ENCODE results near the gene TUBD1. TPM values are rescaled to one million over a fixed set of nuclear protein-coding genes. Genes with fewer than 3 reads are reported as not detected.

The TUBD1 gene
- total and polyA plus RNA-seq, 4 donors: 11.0 to 16.1 (median 12.4) TPM

DNA sequence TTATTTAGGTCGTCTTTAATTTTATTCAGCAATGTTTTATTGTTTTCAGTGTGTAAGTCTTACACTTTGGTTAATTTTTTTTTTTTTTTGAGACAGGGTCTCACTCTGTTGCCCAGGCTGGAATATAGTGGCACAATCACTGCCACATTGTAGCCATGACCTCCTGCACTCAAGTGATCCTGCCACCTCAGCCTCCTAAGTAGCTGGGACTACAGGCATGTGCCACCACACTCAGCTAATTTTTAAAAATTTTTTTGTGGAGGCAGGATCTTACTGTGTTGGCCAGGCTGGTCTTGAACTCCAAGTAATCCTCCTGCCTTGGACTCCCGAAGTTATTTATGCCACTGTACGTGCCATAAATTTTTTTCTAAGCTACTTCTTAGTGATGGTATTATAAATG lies 14.7 kb upstream of the TUBD1 start:
- no peaks in the 10 kb centered on the region for H3K27me3 ChIP-seq (ENCODE audit: control insufficient read depth, insufficient read depth, low read length)
- H3K4me3 ChIP-seq (ENCODE audit: low read depth, low read length): no peak overlapping the region
- H3K27ac ChIP-seq (ENCODE audit: low read depth, low read length): no peak overlapping the region
- H3K9me3 ChIP-seq (ENCODE audit: control insufficient read depth, insufficient read depth, low read length): no peaks in the 10 kb centered on the region
- peaks cover 8% of the 10 kb centered on the region for H3K36me3 ChIP-seq (ENCODE audit: control insufficient read depth, insufficient read depth, low read length)
- H3K4me1 ChIP-seq (ENCODE audit: control insufficient read depth, insufficient read depth, low read length): no peaks in the 10 kb centered on the region
- WGBS (ENCODE audit: insufficient coverage): no CpG with 5 or more reads among the region's 3 CpGs
- DNase-seq (ENCODE audit: low read depth in 4 of 6, low spot score in 6 of 6): no peak

GRCh38 chr17:59903455-59903854 lies 10.7 kb upstream of the TUBD1 start:
- no peak for DNase-seq (ENCODE audit: low read depth in 4 of 6, low spot score in 6 of 6)
- no peaks in the 10 kb centered on the region for H3K4me1 ChIP-seq (ENCODE audit: control insufficient read depth, insufficient read depth, low read length)
- WGBS (ENCODE audit: insufficient coverage): no CpG with 5 or more reads among the region's 2 CpGs

DNA sequence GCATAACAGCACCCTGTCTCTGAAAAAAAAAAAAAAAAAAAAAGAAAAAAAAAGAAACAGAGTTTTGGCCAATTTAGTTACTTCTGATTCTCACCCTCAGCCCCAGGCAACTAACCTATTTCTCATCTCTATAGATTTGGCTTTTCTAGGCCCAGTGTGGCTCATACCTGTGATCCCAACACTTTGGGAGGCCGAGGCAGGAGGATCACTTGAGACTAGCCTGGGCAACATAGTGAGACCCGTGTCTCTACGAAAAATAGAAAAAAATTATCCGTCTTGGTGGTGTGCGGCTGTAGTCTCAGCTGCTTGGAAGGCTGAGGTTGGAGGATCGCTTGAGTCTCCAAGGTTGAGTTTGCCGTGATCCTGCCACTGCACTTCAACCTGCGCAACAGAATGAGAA lies 8.9 kb upstream of the TUBD1 start:
- Histone ChIP-seq H3K9me3 (ENCODE audit: control insufficient read depth, insufficient read depth, low read length) (no peaks in the 10 kb centered on the region), H3K36me3 (ENCODE audit: control insufficient read depth, insufficient read depth, low read length) (peaks cover 6% of the 10 kb centered on the region), H3K4me3 (ENCODE audit: low read depth, low read length) (no peak overlapping the region), H3K27me3 (ENCODE audit: control insufficient read depth, insufficient read depth, low read length) (no peaks in the 10 kb centered on the region), H3K27ac (ENCODE audit: low read depth, low read length) (no peak overlapping the region), H3K4me1 (ENCODE audit: control insufficient read depth, insufficient read depth, low read length) (no peaks in the 10 kb centered on the region)
- 96% methylated on average over 5 of the region's 8 CpGs for WGBS (ENCODE audit: insufficient coverage)
- DNase-seq (ENCODE audit: low read depth in 4 of 6, low spot score in 6 of 6): no peak

More at GRCh38 chr17:59903455-59903854, 10.7 kb upstream of the TUBD1 start:
- H3K4me3 ChIP-seq (ENCODE audit: low read depth, low read length): no peak overlapping the region
- no peaks in the 10 kb centered on the region for H3K27me3 ChIP-seq (ENCODE audit: control insufficient read depth, insufficient read depth, low read length)
- no peak overlapping the region for H3K27ac ChIP-seq (ENCODE audit: low read depth, low read length)
- no peaks in the 10 kb centered on the region for H3K9me3 ChIP-seq (ENCODE audit: control insufficient read depth, insufficient read depth, low read length)
- H3K36me3 ChIP-seq (ENCODE audit: control insufficient read depth, insufficient read depth, low read length): peaks cover 6% of the 10 kb centered on the region

DNA sequence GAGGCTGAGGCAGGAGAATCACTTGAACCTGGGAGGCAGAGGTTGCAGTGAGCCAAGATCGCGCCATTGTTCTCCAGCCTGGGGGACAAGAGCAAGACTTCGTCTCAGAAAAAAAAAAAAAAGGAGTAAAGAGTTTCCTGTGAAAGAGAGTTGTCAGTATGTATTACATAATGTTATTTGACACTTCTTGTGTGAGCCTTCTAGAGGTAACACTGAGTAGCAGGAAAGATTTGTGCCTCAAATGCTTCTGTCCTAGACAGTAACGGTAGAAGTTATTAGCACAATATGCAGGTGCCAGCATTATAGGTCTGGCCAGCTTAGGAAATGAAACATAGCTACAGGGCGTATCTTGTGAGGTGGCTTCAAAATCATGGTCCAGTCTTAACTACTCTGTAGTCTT lies 6.4 kb upstream of the TUBD1 start:
- Histone ChIP-seq H3K27me3 (ENCODE audit: control insufficient read depth, insufficient read depth, low read length) (no peaks in the 10 kb centered on the region), H3K4me1 (ENCODE audit: control insufficient read depth, insufficient read depth, low read length) (peaks cover 6% of the 10 kb centered on the region), H3K36me3 (ENCODE audit: control insufficient read depth, insufficient read depth, low read length) (peaks cover 9% of the 10 kb centered on the region), H3K4me3 (ENCODE audit: low read depth, low read length) (no peak overlapping the region), H3K27ac (ENCODE audit: low read depth, low read length) (no peak overlapping the region), H3K9me3 (ENCODE audit: control insufficient read depth, insufficient read depth, low read length) (no peaks in the 10 kb centered on the region)
- WGBS (ENCODE audit: insufficient coverage): 79% methylated on average over 3 of the region's 5 CpGs
- peak in 1 of 6 donors; percentile 4 for DNase-seq (ENCODE audit: low read depth in 4 of 6, low spot score in 6 of 6)

GRCh38 chr17:59897090-59897489 lies 4.3 kb upstream of the TUBD1 start:
- Histone ChIP-seq H3K4me3 (ENCODE audit: low read depth, low read length) (no peak overlapping the region), H3K27ac (ENCODE audit: low read depth, low read length) (no peak overlapping the region), H3K27me3 (ENCODE audit: control insufficient read depth, insufficient read depth, low read length) (no peaks in the 10 kb centered on the region), H3K9me3 (ENCODE audit: control insufficient read depth, insufficient read depth, low read length) (no peaks in the 10 kb centered on the region), H3K36me3 (ENCODE audit: control insufficient read depth, insufficient read depth, low read length) (peaks cover 6% of the 10 kb centered on the region), H3K4me1 (ENCODE audit: control insufficient read depth, insufficient read depth, low read length) (peaks cover 8% of the 10 kb centered on the region)
- no peak for DNase-seq (ENCODE audit: low read depth in 4 of 6, low spot score in 6 of 6)
- WGBS (ENCODE audit: insufficient coverage): no CpG with 5 or more reads among the region's 4 CpGs

- peaks cover 7% of the 10 kb centered on the region for H3K36me3 ChIP-seq (ENCODE audit: control insufficient read depth, insufficient read depth, low read length)
- no peak for DNase-seq (ENCODE audit: low read depth in 4 of 6, low spot score in 6 of 6)
- H3K4me3 ChIP-seq (ENCODE audit: low read depth, low read length): peak overlapping the region; percentile 72
- peak overlapping the region; percentile 76 for H3K27ac ChIP-seq (ENCODE audit: low read depth, low read length)
- 0% methylated on average over 5 of the region's 11 CpGs for WGBS (ENCODE audit: insufficient coverage)
- no peaks in the 10 kb centered on the region for H3K27me3 ChIP-seq (ENCODE audit: control insufficient read depth, insufficient read depth, low read length)
- peaks cover 13% of the 10 kb centered on the region for H3K4me1 ChIP-seq (ENCODE audit: control insufficient read depth, insufficient read depth, low read length)
- no peaks in the 10 kb centered on the region for H3K9me3 ChIP-seq (ENCODE audit: control insufficient read depth, insufficient read depth, low read length)
These were observed 945 bp upstream of the TUBD1 start for GRCh38 chr17:59893676-59894100.

DNA sequence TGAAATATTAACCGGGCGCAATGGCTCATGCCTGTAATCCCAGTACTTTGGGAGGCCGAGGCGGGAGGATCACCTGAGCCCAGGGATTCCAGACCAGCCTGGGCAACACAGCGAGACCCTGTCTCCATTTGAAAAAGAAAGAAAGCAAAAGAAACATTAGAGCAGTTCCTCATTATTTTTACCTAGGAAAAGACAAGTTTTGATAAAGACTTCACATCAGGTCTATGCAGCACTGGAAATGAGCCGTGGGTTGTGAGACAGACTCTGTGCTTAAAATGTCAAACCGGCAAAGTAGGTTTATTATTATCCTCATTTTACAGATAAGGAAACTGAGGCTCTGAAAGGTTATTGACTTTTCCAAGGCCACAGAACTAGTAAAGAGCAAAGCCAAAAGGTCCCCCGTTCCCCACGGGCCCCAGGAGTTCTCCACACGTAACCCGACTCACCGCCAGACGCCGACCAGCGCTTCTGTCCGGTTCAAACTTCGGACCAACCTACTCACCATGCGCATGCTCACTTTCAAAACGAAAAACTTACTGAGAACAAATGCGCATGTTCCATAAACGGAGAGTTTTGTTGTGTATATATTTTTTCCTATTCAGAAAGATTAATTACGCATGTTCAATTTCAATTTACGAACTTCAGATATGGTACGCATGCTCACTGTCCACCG lies 356 bp downstream of the TUBD1 start:
- no peaks in the 10 kb centered on the region for H3K9me3 ChIP-seq (ENCODE audit: control insufficient read depth, insufficient read depth, low read length)
- peak overlapping the region; percentile 52 for H3K27ac ChIP-seq (ENCODE audit: low read depth, low read length)
- H3K4me1 ChIP-seq (ENCODE audit: control insufficient read depth, insufficient read depth, low read length): peaks cover 13% of the 10 kb centered on the region
- WGBS (ENCODE audit: insufficient coverage): 25% methylated on average over 8 of the region's 25 CpGs
- no peaks in the 10 kb centered on the region for H3K27me3 ChIP-seq (ENCODE audit: control insufficient read depth, insufficient read depth, low read length)
- H3K4me3 ChIP-seq (ENCODE audit: low read depth, low read length): peak overlapping the region; percentile 72
- DNase-seq (ENCODE audit: low read depth in 4 of 6, low spot score in 6 of 6): no peak
- H3K36me3 ChIP-seq (ENCODE audit: control insufficient read depth, insufficient read depth, low read length): peaks cover 13% of the 10 kb centered on the region

DNA sequence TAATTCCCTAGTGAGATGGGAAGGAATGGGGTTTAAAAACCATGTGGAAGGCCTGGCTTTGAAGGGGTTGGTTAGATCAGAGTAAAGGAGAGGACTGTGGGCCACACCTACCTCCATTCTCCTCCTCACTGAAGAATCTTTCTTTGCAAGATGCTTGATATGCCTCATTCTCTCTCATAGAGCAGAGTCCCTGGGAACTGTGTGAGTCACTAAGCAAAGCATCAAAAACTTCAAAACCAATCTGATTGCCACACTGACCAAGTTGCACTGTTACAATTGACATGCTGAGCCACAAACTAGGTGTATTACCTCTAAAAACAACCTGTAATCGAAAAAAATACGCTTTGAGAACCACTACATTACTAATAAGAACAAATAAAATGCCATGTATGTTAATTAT lies 2.0 kb downstream of the TUBD1 start:
- Histone ChIP-seq H3K27ac (ENCODE audit: low read depth, low read length) (no peak overlapping the region), H3K4me1 (ENCODE audit: control insufficient read depth, insufficient read depth, low read length) (peaks cover 13% of the 10 kb centered on the region), H3K9me3 (ENCODE audit: control insufficient read depth, insufficient read depth, low read length) (no peaks in the 10 kb centered on the region), H3K36me3 (ENCODE audit: control insufficient read depth, insufficient read depth, low read length) (peaks cover 14% of the 10 kb centered on the region), H3K27me3 (ENCODE audit: control insufficient read depth, insufficient read depth, low read length) (no peaks in the 10 kb centered on the region), H3K4me3 (ENCODE audit: low read depth, low read length) (no peak overlapping the region)
- WGBS (ENCODE audit: insufficient coverage): no CpG with 5 or more reads among the region's 2 CpGs
- DNase-seq (ENCODE audit: low read depth in 4 of 6, low spot score in 6 of 6): no peak

DNA sequence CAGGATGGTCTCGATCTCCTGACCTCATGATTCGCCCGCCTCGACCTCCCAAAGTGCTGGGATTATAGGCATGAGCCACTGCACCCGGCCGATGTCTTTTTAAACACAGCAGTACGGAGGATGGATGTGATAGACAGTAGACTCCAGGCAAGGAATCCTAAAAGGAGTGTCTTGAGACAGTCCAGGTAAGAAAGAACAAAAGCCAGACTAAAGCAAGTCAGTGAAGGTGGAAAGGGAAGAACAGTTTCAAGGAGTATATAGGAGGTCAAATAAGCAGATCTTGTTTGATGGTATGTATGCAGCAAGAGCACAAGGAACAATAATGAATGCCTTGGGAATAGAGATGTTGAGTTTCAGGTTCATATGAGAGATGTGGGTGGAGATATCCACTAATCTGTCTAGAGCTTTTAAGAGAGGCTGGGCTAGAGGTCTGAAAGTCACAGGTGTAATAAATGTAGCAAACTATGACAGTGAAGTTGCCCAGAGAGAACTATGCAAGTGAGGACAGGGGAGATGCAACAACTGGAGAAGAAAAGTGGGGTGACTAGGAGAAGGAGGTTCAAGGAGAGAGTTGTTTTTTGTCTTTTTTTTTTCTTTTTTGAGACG lies 4.5 kb downstream of the TUBD1 start:
- 98% methylated on average over 7 of the region's 8 CpGs for WGBS (ENCODE audit: insufficient coverage)
- Histone ChIP-seq H3K27me3 (ENCODE audit: control insufficient read depth, insufficient read depth, low read length) (no peaks in the 10 kb centered on the region), H3K4me3 (ENCODE audit: low read depth, low read length) (no peak overlapping the region), H3K4me1 (ENCODE audit: control insufficient read depth, insufficient read depth, low read length) (peaks cover 7% of the 10 kb centered on the region), H3K9me3 (ENCODE audit: control insufficient read depth, insufficient read depth, low read length) (no peaks in the 10 kb centered on the region), H3K36me3 (ENCODE audit: control insufficient read depth, insufficient read depth, low read length) (peaks cover 26% of the 10 kb centered on the region), H3K27ac (ENCODE audit: low read depth, low read length) (no peak overlapping the region)
- no peak for DNase-seq (ENCODE audit: low read depth in 4 of 6, low spot score in 6 of 6)

DNA sequence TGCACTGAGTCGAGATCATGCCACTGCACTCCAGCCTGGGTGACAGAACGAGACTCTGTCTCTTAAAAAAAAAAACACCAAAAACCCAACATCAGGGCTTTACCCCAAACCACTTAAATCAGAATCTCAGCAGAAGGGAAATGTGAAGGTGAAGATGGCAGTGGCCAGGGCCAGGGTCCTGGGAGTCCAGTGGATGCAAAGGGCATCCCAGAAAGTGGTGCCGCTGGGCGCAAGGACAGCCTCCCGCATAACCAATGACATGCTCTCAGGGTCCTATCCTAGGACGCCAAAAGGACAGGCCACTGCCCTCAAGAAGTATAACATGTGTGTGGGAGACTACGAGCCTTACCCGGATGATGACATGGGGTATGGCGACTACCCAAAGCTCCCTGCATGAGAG lies 7.9 kb downstream of the TUBD1 start:
- Histone ChIP-seq H3K4me3 (ENCODE audit: low read depth, low read length) (no peak overlapping the region), H3K9me3 (ENCODE audit: control insufficient read depth, insufficient read depth, low read length) (no peaks in the 10 kb centered on the region), H3K4me1 (ENCODE audit: control insufficient read depth, insufficient read depth, low read length) (no peaks in the 10 kb centered on the region), H3K27me3 (ENCODE audit: control insufficient read depth, insufficient read depth, low read length) (no peaks in the 10 kb centered on the region), H3K36me3 (ENCODE audit: control insufficient read depth, insufficient read depth, low read length) (peaks cover 47% of the 10 kb centered on the region), H3K27ac (ENCODE audit: low read depth, low read length) (no peak overlapping the region)
- no peak for DNase-seq (ENCODE audit: low read depth in 4 of 6, low spot score in 6 of 6)
- 97% methylated on average over 7 of the region's 9 CpGs for WGBS (ENCODE audit: insufficient coverage)
